ENCODE data around the gene NOS3. TPM values are rescaled to one million over a fixed set of nuclear protein-coding genes. Genes with fewer than 3 reads are reported as not detected.

NOS3 gene
- total and polyA plus RNA-seq, 9 of the 15 experiments (the other 6 are each of a cell fraction or from before 2014, with no cell fraction given), result 1.1 to 121 (median 23.6) TPM

GRCh38 chr7:150962553-150963399, 28.0 kb upstream of the NOS3 start (continued):
- TF ChIP-seq RREB1 (CRISPR knock-in tag; IDR thresholded peaks at IDR 0.05) (peak; percentile 49; the same call in 1 of the 2 replicates), MLX (CRISPR knock-in tag; conservative IDR thresholded peaks at IDR 0.05) (no peak), CCAR2 (IDR thresholded peaks at IDR 0.05; ENCODE audit: low read depth, low read length) (no peak), C11orf30 (IDR thresholded peaks at IDR 0.05; ENCODE audit: low read depth) (no peak), HDAC6 (IDR thresholded peaks at IDR 0.05; ENCODE audit: low read depth, low read length) (no peak), ZKSCAN3 (CRISPR knock-in tag; IDR thresholded peaks at IDR 0.05) (no peak), DACH1 (IDR thresholded peaks at IDR 0.05; ENCODE audit: partially characterized antibody) (no peak), MTA3 (IDR thresholded peaks at IDR 0.05; ENCODE audit: borderline replicate concordance) (peak; percentile 84; the same call in 1 of the 2 replicates), ZBTB17 (CRISPR knock-in tag; IDR thresholded peaks at IDR 0.05) (peak; percentile 70; the same call in 1 of the 2 replicates), ZMIZ1 (IDR thresholded peaks at IDR 0.05; ENCODE audit: low read depth in 2 of 2, low read length in 2 of 2) (no peak), FOSL1 (tag; conservative IDR thresholded peaks at IDR 0.05) (0 out of 2 replicates have a peak, but pooled peaks have one; percentile 26), CEBPZ (IDR thresholded peaks at IDR 0.05; ENCODE audit: borderline replicate concordance, low read depth, low read length) (no peak)

All from K562 (cell line).